K562 (cell line): ENCODE data around the gene TMEM267. TPM values are rescaled to one million over a fixed set of nuclear protein-coding genes. Genes with fewer than 3 reads are reported as not detected.

Experiments used
- BRD9 ChIP-seq: fragments of 450-650 bp; IDR thresholded peaks from 2 replicates; pipeline ENCODE4 v1.6.1; 2018; ENCODE audit warnings: low read depth; ENCODE audit not compliant: partially characterized antibody
- ETV5 ChIP-seq: sonication (generic); formaldehyde crosslinking; IDR thresholded peaks from 2 replicates; pipeline ENCODE4 v1.4.0; 2020; ENCODE audit warnings: low read depth, mild to moderate bottlenecking, missing genetic modification reagents
- PTRF ChIP-seq: fragments of 450-650 bp; IDR thresholded peaks from 2 replicates; pipeline ENCODE4 v1.6.1; 2016; ENCODE audit warnings: mild to moderate bottlenecking, missing genetic modification characterization, missing compliant biosample characterization
- SOX6 ChIP-seq: fragments of 450-650 bp; IDR thresholded peaks from 2 replicates; pipeline ENCODE4 v1.6.1; 2014; ENCODE audit warnings: mild to moderate bottlenecking
- ZBTB1 ChIP-seq: sonication (generic); formaldehyde crosslinking; IDR thresholded peaks from 2 replicates; pipeline ENCODE4 v1.8.1; 2023; ENCODE audit warnings: missing genetic modification reagents, low read depth, mild to moderate bottlenecking, borderline replicate concordance
- ZBTB7A ChIP-seq: IDR thresholded peaks from 2 replicates; pipeline ENCODE4 v1.6.1; 2011; ENCODE audit warnings: low read depth, mild to moderate bottlenecking, low read length, moderate library complexity, borderline replicate concordance; ENCODE audit not compliant: control insufficient read depth
- ZNF175 ChIP-seq: fragments of 200-800 bp; sonication (Bioruptor generic); IDR thresholded peaks from 2 replicates; pipeline ENCODE4 v1.6.1; 2016; ENCODE audit warnings: low read depth, mild to moderate bottlenecking, missing genetic modification characterization, missing compliant biosample characterization
- polyA plus RNA-seq, 8 experiments: library from polyadenylated mRNA; depleted of rRNA in 4 of 8; stranded (reverse) in 5 of 8; unstranded in 3 of 8; fragments of >200 nt; fragmentation: Nextera tagmentation in 2 of 8; fragmentation: Illumina TruSeq in 1 of 8; extraction: Ambion mirVana in 2 of 8; extraction: Trizol in 1 of 8; gene quantifications; 2 replicates each; pipeline versions ENCODE4 v1.2.1 to v1.2.3, GENCODE V29; 2011 to 2014; ENCODE audit warnings: inconsistent platforms in 1 of 8, missing spikeins in 1 of 8
- total RNA-seq, 7 experiments: library from RNA; depleted of rRNA in 6 of 7; stranded (reverse); fragments of >200 nt in 6 of 7; fragmentation: Illumina TruSeq in 2 of 7; extraction: Trizol in 2 of 7; gene quantifications; 2 replicates each; pipeline versions ENCODE4 v1.2.1 to v1.2.3, GENCODE V29; 2011 to 2021; ENCODE audit warnings: low replicate concordance in 1 of 7
- TF ChIP-seq, protein P1 (sequence below): fragments of 250-450 bp; sonication (Bioruptor Pico); IDR thresholded peaks from 2 replicates; pipeline ENCODE4 v1.8.0; 2021; ENCODE audit warnings: borderline replicate concordance, mild to moderate bottlenecking, moderate library complexity; ENCODE audit not compliant: poor library complexity, severe bottlenecking
- TF ChIP-seq, protein P2 (sequence below): fragments of 450-650 bp; formaldehyde crosslinking; IDR thresholded peaks from 2 replicates; pipeline ENCODE4 v1.4.0; 2020; ENCODE audit warnings: mild to moderate bottlenecking, moderate library complexity
- TF ChIP-seq, protein P3 (sequence below): sonication (generic); formaldehyde crosslinking; IDR thresholded peaks from 2 replicates; pipeline ENCODE4 v1.8.0; 2023; ENCODE audit warnings: mild to moderate bottlenecking, missing genetic modification reagents
- TF ChIP-seq, protein P4 (sequence below): fragments of 450-650 bp; IDR thresholded peaks from 2 replicates; pipeline ENCODE4 v1.6.1; 2016
- TF ChIP-seq, protein P5 (sequence below): fragments of 200-800 bp; sonication (Bioruptor generic); IDR thresholded peaks from 2 replicates; pipeline ENCODE4 v1.6.1; 2017; ENCODE audit warnings: missing genetic modification characterization, missing compliant biosample characterization
- TF ChIP-seq, protein P6 (sequence below): fragments of 450-650 bp; IDR thresholded peaks from 2 replicates; pipeline ENCODE4 v1.6.1; 2018; ENCODE audit not compliant: partially characterized antibody

Gene TMEM267
- total and polyA plus RNA-seq, 9 of the 15 experiments (the other 6 are each of a cell fraction or from before 2014, with no cell fraction given): 8.1 to 61.1 (median 17.8) TPM

DNA sequence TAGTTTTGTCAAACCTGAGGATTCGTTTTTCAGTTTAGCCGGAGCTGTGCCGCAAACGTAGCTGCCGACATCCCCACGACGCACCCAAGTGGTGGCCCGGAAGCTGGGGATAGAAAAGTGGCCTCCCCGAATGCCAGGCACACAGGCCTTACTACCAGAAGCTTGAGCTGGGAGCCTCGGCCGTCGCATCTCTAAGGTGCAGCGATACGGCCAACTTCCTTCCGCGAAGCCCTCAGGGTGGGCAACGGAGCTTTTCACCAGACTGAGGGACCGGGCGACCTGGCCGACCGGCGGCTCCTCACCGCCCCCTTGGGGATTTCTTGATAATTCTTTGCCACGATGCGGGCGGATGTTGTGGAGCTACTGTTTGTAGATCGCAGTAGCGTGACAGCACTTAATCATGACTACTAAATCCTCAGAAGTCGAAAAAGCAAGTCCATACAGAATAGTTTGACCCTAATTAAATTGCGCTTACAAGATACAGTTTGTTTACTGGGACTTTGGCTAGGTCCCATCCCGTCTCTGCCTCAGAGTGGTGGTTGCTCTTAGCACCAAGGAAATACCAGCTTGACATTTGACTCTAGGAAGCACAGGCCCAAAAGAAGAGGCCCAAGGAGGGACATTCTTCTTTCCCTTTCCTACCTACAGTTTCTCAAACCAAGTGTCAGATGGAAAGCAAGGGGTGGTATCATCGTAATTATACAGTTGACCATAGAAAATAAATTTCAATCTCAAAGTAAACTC lies 613 bp upstream of the TMEM267 start (continued):
- TF ChIP-seq, protein P1, sequence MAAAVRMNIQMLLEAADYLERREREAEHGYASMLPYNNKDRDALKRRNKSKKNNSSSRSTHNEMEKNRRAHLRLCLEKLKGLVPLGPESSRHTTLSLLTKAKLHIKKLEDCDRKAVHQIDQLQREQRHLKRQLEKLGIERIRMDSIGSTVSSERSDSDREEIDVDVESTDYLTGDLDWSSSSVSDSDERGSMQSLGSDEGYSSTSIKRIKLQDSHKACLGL (CRISPR knock-in tag): no peak
- TF ChIP-seq, protein P2, sequence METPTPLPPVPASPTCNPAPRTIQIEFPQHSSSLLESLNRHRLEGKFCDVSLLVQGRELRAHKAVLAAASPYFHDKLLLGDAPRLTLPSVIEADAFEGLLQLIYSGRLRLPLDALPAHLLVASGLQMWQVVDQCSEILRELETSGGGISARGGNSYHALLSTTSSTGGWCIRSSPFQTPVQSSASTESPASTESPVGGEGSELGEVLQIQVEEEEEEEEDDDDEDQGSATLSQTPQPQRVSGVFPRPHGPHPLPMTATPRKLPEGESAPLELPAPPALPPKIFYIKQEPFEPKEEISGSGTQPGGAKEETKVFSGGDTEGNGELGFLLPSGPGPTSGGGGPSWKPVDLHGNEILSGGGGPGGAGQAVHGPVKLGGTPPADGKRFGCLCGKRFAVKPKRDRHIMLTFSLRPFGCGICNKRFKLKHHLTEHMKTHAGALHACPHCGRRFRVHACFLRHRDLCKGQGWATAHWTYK: peak; percentile 13; the same call in 1 of the 2 replicates
- TF ChIP-seq ZBTB1 (CRISPR knock-in tag) (no peak), ETV5 (CRISPR knock-in tag) (peak; percentile 81), PTRF (tag) (no peak), BRD9 (peak; percentile 92), ZBTB7A (peak; percentile 87), ZNF175 (CRISPR knock-in tag) (peak; percentile 89), SOX6 (peak; percentile 15; the same call in 1 of the 2 replicates)
- TF ChIP-seq, protein P3, sequence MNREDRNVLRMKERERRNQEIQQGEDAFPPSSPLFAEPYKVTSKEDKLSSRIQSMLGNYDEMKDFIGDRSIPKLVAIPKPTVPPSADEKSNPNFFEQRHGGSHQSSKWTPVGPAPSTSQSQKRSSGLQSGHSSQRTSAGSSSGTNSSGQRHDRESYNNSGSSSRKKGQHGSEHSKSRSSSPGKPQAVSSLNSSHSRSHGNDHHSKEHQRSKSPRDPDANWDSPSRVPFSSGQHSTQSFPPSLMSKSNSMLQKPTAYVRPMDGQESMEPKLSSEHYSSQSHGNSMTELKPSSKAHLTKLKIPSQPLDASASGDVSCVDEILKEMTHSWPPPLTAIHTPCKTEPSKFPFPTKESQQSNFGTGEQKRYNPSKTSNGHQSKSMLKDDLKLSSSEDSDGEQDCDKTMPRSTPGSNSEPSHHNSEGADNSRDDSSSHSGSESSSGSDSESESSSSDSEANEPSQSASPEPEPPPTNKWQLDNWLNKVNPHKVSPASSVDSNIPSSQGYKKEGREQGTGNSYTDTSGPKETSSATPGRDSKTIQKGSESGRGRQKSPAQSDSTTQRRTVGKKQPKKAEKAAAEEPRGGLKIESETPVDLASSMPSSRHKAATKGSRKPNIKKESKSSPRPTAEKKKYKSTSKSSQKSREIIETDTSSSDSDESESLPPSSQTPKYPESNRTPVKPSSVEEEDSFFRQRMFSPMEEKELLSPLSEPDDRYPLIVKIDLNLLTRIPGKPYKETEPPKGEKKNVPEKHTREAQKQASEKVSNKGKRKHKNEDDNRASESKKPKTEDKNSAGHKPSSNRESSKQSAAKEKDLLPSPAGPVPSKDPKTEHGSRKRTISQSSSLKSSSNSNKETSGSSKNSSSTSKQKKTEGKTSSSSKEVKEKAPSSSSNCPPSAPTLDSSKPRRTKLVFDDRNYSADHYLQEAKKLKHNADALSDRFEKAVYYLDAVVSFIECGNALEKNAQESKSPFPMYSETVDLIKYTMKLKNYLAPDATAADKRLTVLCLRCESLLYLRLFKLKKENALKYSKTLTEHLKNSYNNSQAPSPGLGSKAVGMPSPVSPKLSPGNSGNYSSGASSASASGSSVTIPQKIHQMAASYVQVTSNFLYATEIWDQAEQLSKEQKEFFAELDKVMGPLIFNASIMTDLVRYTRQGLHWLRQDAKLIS (CRISPR knock-in tag): peak; percentile 74
- TF ChIP-seq, protein P4, sequence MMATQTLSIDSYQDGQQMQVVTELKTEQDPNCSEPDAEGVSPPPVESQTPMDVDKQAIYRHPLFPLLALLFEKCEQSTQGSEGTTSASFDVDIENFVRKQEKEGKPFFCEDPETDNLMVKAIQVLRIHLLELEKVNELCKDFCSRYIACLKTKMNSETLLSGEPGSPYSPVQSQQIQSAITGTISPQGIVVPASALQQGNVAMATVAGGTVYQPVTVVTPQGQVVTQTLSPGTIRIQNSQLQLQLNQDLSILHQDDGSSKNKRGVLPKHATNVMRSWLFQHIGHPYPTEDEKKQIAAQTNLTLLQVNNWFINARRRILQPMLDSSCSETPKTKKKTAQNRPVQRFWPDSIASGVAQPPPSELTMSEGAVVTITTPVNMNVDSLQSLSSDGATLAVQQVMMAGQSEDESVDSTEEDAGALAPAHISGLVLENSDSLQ: peak; percentile 81
- TF ChIP-seq, protein P5, sequence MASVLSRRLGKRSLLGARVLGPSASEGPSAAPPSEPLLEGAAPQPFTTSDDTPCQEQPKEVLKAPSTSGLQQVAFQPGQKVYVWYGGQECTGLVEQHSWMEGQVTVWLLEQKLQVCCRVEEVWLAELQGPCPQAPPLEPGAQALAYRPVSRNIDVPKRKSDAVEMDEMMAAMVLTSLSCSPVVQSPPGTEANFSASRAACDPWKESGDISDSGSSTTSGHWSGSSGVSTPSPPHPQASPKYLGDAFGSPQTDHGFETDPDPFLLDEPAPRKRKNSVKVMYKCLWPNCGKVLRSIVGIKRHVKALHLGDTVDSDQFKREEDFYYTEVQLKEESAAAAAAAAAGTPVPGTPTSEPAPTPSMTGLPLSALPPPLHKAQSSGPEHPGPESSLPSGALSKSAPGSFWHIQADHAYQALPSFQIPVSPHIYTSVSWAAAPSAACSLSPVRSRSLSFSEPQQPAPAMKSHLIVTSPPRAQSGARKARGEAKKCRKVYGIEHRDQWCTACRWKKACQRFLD (CRISPR knock-in tag): peak; percentile 27; the same call in 1 of the 2 replicates
- TF ChIP-seq, protein P6, sequence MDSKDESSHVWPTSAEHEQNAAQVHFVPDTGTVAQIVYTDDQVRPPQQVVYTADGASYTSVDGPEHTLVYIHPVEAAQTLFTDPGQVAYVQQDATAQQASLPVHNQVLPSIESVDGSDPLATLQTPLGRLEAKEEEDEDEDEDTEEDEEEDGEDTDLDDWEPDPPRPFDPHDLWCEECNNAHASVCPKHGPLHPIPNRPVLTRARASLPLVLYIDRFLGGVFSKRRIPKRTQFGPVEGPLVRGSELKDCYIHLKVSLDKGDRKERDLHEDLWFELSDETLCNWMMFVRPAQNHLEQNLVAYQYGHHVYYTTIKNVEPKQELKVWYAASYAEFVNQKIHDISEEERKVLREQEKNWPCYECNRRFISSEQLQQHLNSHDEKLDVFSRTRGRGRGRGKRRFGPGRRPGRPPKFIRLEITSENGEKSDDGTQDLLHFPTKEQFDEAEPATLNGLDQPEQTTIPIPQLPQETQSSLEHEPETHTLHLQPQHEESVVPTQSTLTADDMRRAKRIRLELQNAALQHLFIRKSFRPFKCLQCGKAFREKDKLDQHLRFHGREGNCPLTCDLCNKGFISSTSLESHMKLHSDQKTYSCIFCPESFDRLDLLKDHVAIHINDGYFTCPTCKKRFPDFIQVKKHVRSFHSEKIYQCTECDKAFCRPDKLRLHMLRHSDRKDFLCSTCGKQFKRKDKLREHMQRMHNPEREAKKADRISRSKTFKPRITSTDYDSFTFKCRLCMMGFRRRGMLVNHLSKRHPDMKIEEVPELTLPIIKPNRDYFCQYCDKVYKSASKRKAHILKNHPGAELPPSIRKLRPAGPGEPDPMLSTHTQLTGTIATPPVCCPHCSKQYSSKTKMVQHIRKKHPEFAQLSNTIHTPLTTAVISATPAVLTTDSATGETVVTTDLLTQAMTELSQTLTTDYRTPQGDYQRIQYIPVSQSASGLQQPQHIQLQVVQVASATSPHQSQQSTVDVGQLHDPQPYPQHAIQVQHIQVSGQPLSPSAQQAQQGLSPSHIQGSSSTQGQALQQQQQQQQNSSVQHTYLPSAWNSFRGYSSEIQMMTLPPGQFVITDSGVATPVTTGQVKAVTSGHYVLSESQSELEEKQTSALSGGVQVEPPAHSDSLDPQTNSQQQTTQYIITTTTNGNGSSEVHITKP: peak; percentile 4
